Ectodermal cell (in vitro differentiated cells): ENCODE data around the gene DOCK4.

Experiments
- H3K27ac ChIP-seq: 2 replicates; pipeline ENCODE4 v1.7.0; 2013; ENCODE audit warnings: mild to moderate bottlenecking, low read depth, low read length; ENCODE audit not compliant: insufficient read depth, poor library complexity, severe bottlenecking
- H3K27me3 ChIP-seq: 2 replicates; pipeline ENCODE4 v1.7.0; 2013; ENCODE audit warnings: mild to moderate bottlenecking, low read length; ENCODE audit not compliant: insufficient read depth, control insufficient read depth, poor library complexity, severe bottlenecking
- H3K36me3 ChIP-seq: one replicate; pipeline ENCODE4 v1.7.0; 2013; ENCODE audit warnings: low read length; ENCODE audit not compliant: control insufficient read depth, insufficient read depth
- H3K4me1 ChIP-seq: one replicate; pipeline ENCODE4 v1.7.0; 2013; ENCODE audit warnings: low read length; ENCODE audit not compliant: control insufficient read depth, insufficient read depth
- H3K4me3 ChIP-seq: 2 replicates; pipeline ENCODE4 v1.7.0; 2013; ENCODE audit warnings: low read depth, low read length, control low read depth; ENCODE audit not compliant: insufficient read depth
- H3K9me3 ChIP-seq: 2 replicates; pipeline ENCODE4 v1.7.0; 2013; ENCODE audit warnings: mild to moderate bottlenecking, low read length, moderate library complexity; ENCODE audit not compliant: control insufficient read depth
- WGBS, 2 experiments: methylation state at CpG; one replicate each; pipeline ENCODE4 v1.1.7; 2013; ENCODE audit warnings: missing lambda C conversion rate in 2 of 2; 5-methylcytosine and 5-hydroxymethylcytosine counted together

Gene DOCK4

DNA sequence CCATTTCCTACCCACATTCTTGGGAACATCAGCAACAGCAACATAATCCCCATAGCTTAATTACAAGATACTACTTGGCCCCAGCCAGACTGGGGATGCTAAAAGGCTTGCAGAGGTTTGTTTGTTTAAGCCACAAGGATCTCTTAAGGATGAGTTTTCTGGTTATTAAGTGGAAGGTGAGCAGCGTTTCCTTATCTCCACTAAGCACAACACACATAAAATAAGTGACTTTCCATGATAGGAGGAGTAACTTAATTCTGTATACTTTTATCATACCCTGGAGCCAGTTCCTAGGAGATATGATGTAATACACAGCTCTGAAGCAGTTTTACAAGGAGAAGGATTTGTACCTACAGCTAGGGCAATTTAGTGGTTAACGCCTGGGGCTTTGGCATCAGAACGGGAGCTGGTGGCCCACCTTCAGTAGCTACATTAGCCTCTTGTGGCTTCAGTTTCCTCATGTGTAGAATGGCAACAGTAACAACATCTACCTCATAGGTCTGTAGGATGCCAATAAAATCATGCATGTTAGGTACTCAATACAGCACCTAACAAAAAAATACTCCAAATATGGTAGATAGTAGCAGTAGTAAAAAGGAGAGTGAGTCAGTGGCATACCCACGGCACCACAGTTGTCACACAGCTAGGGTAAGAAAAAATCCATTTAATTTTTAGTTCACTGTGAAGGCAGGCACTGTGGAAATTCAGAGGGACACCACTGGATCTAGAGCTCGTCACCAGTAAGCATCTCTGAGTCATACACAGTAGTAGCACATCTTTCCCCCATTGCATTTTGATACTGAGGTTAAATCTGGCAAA, 55.2 kb downstream of the DOCK4 start:
- WGBS, 2 experiments, result 90 to 100% methylated on average over 4 of the region's 5 CpGs
- Histone ChIP-seq H3K4me3 (no peak overlapping the region), H3K36me3 (no peaks in the 10 kb centered on the region), H3K27me3 (no peaks in the 10 kb centered on the region), H3K4me1 (peaks cover 9% of the 10 kb centered on the region), H3K27ac (no peak overlapping the region), H3K9me3 (no peaks in the 10 kb centered on the region)

DNA sequence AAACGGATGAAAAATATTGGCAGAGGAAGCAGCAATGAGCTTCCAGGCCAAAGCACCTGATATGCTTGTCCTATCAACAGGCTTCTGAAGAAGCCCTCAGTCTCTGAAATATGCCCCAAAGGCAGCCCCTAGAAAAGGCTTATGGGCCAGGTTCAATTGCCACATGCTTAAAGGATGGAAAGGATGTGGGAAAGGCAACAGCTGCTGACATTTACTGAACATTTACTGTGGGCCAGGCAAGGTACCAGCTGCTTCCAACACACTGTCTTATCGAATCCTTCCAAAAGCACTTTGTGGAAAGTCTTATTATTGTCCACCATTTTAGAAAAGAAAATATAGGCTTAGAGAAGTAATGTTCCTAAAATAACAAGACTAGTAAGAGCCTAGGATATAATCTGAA, 56.5 kb downstream of the DOCK4 start:
- peaks cover 9% of the 10 kb centered on the region for H3K4me1 ChIP-seq
- H3K9me3 ChIP-seq, result no peaks in the 10 kb centered on the region
- H3K27ac ChIP-seq, result no peak overlapping the region
- no peaks in the 10 kb centered on the region for H3K36me3 ChIP-seq
- H3K27me3 ChIP-seq, result no peaks in the 10 kb centered on the region
- 93 to 98% methylated on average over 2 of the region's 2 CpGs for WGBS, 2 experiments
- no peak overlapping the region for H3K4me3 ChIP-seq

DNA sequence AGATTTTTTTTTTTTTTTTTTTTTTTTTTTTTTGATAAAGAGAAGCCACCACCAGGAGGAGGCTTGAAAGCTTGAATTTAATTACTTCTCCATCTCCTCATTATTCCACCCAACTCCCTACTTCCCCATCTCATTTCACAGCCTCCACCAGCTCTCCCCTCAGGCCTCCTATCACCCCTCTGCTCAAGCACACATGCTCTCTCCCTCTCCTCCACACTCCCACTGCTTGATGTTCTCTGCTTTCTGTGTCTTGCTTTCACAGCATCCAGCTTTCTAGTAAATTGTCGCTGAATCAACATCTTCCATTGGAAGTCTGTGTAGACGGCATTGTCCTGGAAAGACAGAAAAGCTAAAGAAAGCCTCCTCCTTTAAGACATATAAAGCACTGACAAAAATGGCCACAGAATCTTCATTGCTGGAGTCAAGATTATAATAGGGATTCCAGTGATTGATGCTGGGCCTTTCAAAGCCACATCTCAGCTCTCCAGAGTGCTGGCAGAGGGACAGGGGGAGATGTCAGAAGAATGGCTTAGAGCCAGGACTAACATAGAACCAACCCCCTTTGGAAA, 58.3 kb downstream of the DOCK4 start:
- Histone ChIP-seq H3K9me3 (no peaks in the 10 kb centered on the region), H3K36me3 (no peaks in the 10 kb centered on the region), H3K4me3 (no peak overlapping the region), H3K27ac (no peak overlapping the region), H3K4me1 (peaks cover 9% of the 10 kb centered on the region), H3K27me3 (no peaks in the 10 kb centered on the region)
- 69 to 89% methylated on average over 2 of the region's 2 CpGs for WGBS, 2 experiments

DNA sequence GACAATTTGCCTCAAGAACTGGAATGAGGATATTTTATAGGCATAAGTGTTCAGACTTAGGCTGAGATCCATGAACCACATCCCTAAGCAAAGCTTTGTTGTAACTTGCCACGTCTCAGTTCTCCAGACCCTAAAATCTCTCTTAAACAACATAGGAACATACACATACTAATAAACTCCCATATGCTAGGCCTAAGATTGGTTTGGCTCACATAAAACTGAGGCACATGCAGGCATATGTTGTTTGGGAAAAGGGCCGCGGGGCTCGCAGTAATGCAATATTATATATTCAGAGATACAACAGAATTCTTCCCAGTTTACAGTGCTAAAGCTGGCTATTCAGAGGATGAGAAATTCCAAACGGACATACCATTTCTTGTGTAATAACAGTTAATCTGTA, 61.0 kb downstream of the DOCK4 start:
- Histone ChIP-seq H3K36me3 (no peaks in the 10 kb centered on the region), H3K9me3 (no peaks in the 10 kb centered on the region), H3K27ac (no peak overlapping the region), H3K27me3 (no peaks in the 10 kb centered on the region), H3K4me3 (no peak overlapping the region), H3K4me1 (peaks cover 3% of the 10 kb centered on the region)
- 90 to 93% methylated on average over 5 of the region's 5 CpGs for WGBS, 2 experiments

DNA sequence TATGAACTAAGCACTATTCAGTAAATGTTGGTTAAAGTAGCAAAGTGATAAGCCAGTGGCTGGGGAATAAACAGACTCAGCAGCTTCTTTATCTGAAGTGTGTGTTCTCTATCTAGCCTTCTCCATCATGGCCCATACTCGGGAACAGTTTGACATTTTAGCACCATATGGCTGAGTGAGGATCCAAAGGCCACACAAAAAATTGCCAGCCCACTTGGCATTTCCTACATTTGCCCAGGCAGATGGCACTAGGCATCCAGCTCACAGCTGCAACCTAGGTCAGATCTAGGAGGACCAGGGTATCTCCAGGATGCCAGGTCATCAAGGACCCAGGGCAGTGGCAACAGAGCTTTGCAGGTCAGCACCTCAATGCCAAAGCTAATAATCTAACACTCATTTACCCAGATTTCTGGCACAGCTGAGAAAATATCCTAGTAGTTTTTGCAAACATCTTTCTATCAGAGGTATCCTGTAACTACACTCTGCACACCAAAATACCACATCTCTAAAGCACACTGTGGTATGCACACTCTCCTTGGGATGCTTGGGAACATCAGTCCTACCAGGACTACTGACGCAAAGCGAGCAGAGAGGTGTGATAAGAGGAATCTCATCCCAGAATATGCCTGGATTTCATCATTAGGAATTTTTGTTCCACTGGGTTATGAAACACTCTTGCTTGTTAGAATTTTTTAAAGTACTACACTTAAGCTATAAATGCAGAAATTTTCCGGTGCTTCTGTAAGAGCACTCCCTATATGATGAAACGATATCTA, 61.7 kb downstream of the DOCK4 start:
- Histone ChIP-seq H3K4me3 (no peak overlapping the region), H3K36me3 (no peaks in the 10 kb centered on the region), H3K27ac (no peak overlapping the region), H3K4me1 (peaks cover 3% of the 10 kb centered on the region), H3K27me3 (no peaks in the 10 kb centered on the region), H3K9me3 (no peaks in the 10 kb centered on the region)
- WGBS, 2 experiments, result 98 to 100% methylated on average over 5 of the region's 5 CpGs

DNA sequence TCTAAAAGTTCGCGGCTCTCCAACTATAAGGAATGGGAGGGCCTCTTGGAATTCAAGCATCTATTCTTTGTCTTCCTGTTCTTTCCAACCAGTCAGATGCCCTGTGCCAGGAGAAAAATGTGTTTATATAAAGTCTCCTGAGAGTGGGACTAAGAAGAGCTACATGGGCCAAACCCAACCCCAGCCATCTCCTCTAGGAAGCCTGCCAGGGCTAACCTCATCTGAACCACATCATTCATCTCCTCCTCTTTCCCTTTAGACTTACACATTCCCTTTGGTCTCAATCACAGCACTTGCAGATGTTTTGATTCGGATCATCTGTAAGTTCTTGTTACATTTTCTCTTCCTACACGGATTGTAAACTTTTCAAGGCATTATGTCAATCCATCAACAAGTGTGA, 62.6 kb downstream of the DOCK4 start:
- Histone ChIP-seq H3K9me3 (no peaks in the 10 kb centered on the region), H3K36me3 (no peaks in the 10 kb centered on the region), H3K4me3 (no peak overlapping the region), H3K27me3 (no peaks in the 10 kb centered on the region), H3K4me1 (peaks cover 3% of the 10 kb centered on the region), H3K27ac (no peak overlapping the region)
- 88 to 100% methylated on average over 4 of the region's 4 CpGs for WGBS, 2 experiments

DNA sequence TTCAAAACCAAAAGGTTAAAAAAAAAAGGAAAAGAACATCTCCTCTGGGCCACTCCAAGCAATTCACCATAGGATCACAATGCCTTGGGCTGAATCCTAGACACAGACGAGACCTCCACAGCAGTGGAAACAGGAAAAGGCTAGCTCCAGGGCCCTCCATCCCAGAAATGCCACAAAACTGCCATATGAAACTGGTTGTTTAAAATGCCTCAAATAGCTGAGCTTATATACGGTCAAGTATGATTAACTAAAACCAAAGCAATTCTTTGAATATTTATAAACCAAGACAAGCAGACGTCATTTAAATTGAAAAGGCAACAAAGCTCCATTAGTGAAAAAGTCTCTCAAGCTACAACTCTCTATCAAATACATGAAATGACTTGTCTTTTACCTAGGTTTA, 63.1 kb downstream of the DOCK4 start:
- no peak overlapping the region for H3K4me3 ChIP-seq
- no peaks in the 10 kb centered on the region for H3K27me3 ChIP-seq
- 85 to 91% methylated on average over 3 of the region's 3 CpGs for WGBS, 2 experiments
- H3K27ac ChIP-seq, result no peak overlapping the region
- no peaks in the 10 kb centered on the region for H3K36me3 ChIP-seq
- H3K4me1 ChIP-seq, result peaks cover 3% of the 10 kb centered on the region
- no peaks in the 10 kb centered on the region for H3K9me3 ChIP-seq

DNA sequence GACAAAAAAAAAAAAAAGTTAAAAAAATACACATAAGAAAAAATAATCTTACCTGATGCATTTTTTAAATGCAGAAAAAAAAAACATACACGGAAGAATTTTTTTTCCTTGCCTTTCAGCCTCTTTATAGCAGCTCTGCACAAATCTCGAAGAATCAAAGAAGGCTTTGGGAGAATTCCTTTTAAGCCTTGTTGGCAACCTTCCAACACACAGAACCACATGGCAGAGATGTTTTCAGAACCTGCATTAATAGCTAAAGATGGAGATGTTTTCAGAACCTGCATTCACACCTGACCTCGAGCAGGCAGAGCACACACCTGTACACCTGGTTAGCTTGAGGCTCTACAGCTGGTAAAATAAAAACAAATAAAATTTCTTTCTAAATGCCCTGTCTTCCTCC, 65.6 kb downstream of the DOCK4 start:
- Histone ChIP-seq H3K27me3 (no peaks in the 10 kb centered on the region), H3K4me3 (no peak overlapping the region), H3K9me3 (no peaks in the 10 kb centered on the region), H3K36me3 (no peaks in the 10 kb centered on the region), H3K27ac (no peak overlapping the region), H3K4me1 (peaks cover 4% of the 10 kb centered on the region)
- 92 to 94% methylated on average over 3 of the region's 3 CpGs for WGBS, 2 experiments

DNA sequence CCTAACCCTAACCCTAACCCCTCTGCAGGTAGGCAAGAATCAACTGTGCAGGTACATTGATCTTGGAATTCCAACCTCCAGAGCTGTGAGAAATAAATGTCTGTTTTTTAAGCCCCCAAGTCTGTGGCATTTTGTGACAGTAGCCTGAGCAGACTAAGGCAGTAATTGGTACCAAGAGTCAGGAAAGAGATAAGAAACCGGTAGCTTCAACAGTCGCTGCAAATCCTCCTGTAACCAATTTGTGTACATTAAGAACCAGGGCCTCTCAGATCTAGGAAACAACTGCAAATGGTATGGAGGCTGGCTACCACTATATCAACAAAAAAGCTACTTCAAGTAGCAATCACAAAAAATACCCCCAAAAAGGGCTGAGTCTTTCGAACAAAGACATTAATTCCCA, 67.3 kb downstream of the DOCK4 start:
- Histone ChIP-seq H3K4me1 (peaks cover 4% of the 10 kb centered on the region), H3K4me3 (no peak overlapping the region), H3K36me3 (no peaks in the 10 kb centered on the region), H3K27me3 (no peaks in the 10 kb centered on the region), H3K9me3 (no peaks in the 10 kb centered on the region), H3K27ac (no peak overlapping the region)
- 89 to 93% methylated on average over 3 of the region's 3 CpGs for WGBS, 2 experiments

DNA sequence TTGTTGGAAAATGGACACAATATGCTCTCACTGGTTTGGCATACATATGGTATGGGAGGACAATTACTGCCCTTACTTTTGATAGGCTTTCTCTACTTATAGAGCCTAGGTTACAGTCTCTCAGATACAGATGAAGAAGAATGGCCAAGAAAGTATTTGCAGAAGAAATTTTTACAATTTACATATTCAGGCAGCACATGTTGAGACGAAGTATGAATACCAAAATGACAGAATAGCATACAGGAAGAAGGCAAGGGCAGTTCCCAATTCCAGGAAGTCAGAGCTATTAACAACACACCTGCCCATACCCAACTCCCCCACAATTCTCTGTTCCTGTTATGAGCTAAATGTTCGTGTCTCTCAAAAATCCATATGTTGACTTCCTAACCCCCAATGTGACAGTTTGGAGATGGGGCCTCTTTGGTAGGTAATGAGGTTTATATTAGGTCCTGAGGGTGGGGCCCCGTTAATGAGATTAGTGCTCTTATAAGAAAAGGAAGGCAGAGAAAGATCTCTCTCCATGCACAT, 67.8 kb downstream of the DOCK4 start:
- H3K9me3 ChIP-seq, result no peaks in the 10 kb centered on the region
- no peaks in the 10 kb centered on the region for H3K36me3 ChIP-seq
- H3K4me3 ChIP-seq, result no peak overlapping the region
- H3K27ac ChIP-seq, result no peak overlapping the region
- no peaks in the 10 kb centered on the region for H3K27me3 ChIP-seq
- H3K4me1 ChIP-seq, result peaks cover 5% of the 10 kb centered on the region
- WGBS, 2 experiments, result 91 to 95% methylated on average over 2 to 3 of the region's 3 CpGs
